ENCODE results near the gene TOX2. TPM values are rescaled to one million over a fixed set of nuclear protein-coding genes. Genes with fewer than 3 reads are reported as not detected.

TOX2 gene
- total RNA-seq, 2 experiments from 2014 or later: 0.34 to 0.63 TPM

DNA sequence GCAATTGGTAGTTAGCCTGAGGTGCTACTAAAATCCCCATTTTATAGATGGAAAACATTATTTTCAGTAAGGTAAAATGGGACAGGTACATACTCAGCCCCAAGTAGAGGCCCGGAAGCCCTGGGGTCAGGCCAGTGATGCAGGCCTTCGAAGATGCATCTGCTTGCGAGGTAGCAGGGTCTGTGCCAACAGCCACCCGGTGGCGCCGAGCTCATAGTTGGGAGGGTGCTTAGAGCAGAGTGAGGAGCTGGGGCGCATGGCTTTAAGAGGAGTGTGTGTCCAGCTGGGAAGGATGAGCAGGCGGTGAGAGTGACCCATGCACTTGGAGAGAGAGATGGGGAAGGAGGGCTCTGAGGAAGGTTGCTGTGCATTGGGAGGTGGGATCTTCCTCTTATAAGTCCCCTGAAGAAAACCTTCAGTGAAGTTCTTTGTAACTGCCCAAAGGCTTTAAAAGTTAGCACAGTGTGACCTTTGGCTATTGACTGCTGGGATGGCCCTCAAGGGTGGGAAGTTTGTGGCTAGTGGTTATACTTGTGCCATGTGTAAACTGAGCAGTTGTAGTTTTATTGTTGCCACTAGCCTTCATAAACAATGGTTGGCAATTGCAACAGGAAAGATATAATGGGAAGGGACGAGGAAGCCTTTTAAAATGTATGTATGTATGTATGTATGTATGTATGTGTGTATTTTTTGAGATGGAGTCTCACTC lies 71.1 kb downstream of the TOX2 start:
- ChIA-PET POLR2A (no interaction called here), CTCF (interaction anchor here (0.9 to 1.6 kb wide), 2 partner anchors 43 to 112 kb away, joined by 3 to 4 read pairs; no protein-coding TSS in a partner anchor)

- ChIA-PET POLR2A (no interaction called here), CTCF (interaction anchor here (0.7 kb wide), 1 partner anchor 207 kb away, joined by 4 read pairs; no protein-coding TSS in a partner anchor)
Measured at GRCh38 chr20:43987018-43987417, 72.4 kb downstream of the TOX2 start.

DNA sequence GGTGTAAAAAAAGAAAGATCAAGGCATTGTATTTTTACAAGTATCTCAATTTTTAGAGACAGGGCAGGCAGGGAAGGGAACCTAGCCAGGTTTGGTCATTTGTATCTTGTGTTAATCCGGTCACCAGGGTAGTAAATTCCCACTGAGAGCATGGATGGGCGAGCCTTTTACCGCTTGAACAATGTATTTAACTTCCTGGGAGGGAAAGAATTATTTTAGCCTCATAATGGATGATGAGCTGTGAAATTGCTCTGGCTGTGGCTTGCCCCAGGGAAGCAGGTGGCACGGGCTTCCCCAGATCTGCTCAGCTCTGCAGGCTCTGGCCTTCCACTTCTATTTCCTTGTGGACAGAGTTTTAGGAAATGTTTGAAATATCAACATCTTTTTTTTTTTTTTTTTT lies 72.9 kb downstream of the TOX2 start:
- CTCF ChIA-PET: interaction anchor here (0.7 kb wide), 1 partner anchor 207 kb away, joined by 4 read pairs; no protein-coding TSS in a partner anchor
- POLR2A ChIA-PET: no interaction called here

GRCh38 chr20:43988451-43988850 lies 73.8 kb downstream of the TOX2 start:
- CTCF ChIA-PET: no interaction called here
- POLR2A ChIA-PET: no interaction called here

DNA sequence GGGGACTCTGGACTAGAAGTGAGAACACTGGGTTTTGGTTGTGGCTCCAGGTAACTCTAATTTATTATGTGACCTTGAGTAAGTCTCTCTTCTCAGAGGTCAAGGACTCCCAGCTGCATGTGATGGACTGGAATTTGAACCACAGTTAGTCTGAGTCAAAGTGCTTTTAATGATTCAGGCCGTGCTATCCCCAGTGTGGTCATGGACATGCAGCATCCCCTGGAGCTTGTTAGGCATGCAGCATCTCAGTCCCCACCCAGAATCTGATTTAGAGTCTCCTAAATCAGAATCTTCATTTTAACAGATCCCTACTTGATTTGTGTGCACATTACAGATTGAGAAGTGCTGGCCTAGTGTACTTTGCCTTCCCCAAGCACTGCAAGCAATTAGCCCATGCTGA lies 74.2 kb downstream of the TOX2 start:
- POLR2A ChIA-PET: no interaction called here
- CTCF ChIA-PET: interaction anchor here (0.7 kb wide), 1 partner anchor 103 kb away, joined by 5 read pairs; no protein-coding TSS in a partner anchor

GRCh38 chr20:43991261-43991660 lies 76.6 kb downstream of the TOX2 start:
- ChIA-PET CTCF (no interaction called here), POLR2A (no interaction called here)

DNA sequence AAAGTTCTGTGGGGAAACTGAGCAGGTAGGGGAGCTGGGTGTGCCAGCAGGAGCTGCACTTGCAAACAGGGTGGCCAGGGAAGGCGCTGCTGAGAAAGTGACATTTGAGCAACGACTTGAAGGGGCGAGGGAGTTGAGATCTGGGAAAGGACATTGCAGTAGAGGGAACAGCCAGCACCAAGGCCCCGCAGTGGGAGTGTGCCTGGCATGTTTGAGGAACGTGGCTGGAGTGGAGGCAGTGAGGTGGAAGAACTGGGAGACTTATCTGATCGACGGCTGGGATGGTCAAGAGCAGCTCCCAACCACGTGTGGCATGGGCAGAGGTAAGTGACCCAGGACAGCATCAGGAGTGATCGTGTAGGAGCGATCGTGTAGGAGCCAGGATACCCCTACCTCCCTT lies 77.3 kb downstream of the TOX2 start:
- CTCF ChIA-PET: no interaction called here

DNA sequence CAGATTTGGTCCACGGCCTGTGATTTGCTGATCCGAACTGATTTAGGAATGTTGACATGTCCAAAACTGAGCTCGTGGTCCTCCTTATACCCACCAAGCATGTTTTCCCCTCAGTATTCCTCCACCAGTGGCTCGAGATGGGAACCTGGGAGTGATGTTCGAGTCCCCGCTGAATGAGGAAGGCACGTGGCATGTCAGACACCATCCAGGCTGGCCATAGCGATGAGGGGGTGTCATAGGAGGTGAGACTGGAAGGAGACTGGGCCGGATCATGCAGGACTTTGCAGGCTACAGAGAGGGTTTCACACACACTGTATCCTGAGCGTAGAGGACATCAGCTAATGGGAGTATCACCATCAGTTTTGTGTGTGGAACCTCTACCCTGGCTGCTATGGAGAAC lies 78.2 kb downstream of the TOX2 start:
- POLR2A ChIA-PET: no interaction called here
- CTCF ChIA-PET: interaction anchor here (1.0 kb wide), 1 partner anchor 8 kb away, joined by 3 read pairs; no protein-coding TSS in a partner anchor

More for the DNA sequence above, 77.3 kb downstream of the TOX2 start:
- POLR2A ChIA-PET: no interaction called here

GRCh38 chr20:43993560-43993959 lies 78.9 kb downstream of the TOX2 start:
- CTCF ChIA-PET: interaction anchor here (0.7 kb wide), 1 partner anchor 92 kb away, joined by 3 read pairs; no protein-coding TSS in a partner anchor
- POLR2A ChIA-PET: no interaction called here

DNA sequence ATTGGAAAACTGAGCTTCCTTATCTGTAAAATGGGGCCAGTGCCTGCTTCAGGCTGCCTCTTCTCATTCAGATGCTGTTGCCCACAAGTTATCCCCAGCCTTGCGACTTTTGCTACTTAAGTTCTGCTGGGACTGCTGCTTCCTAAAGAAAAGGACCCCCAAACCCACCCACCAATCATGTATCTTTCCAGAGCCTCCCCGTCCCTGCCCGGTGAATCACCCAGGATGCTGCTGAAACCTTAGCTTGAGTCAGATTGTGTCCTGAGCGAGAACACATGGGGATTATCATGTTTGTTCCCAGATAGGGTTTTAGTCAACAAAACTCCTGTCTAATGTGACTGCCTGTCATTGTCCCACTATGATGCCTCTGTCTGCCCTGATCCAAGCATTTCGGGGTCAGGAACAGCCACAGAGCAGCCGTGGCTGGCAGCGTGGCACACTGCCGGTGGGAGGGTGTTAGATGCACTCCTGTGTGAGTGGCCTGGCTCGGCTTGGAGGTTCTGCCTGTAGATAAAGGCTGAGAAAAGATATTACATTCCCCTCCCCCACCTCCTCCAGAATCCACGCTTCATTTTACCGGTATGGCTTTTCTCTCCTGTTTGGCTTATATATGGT lies 79.9 kb downstream of the TOX2 start:
- CTCF ChIA-PET: interaction anchor here (0.7 kb wide), 1 partner anchor 93 kb away, joined by 3 read pairs; no protein-coding TSS in a partner anchor
- POLR2A ChIA-PET: no interaction called here

DNA sequence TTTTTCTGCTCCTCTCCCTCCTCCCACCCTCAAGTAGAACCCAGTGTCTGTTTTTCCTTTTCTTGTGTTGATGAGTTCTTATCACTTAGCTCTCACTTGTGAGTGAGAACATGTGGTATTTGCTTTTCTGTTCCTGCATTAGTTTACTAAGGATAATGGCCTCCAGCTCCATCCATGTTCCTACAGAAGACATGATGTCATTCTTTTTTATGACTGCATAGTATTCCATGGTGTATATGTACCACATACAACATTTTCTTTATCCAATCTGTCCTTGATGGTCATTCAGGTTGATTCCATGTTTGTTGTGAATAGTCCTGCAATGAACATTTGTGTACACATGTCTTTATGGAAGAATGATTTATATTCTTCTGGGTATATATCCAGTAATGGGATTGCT lies 81.0 kb downstream of the TOX2 start:
- CTCF ChIA-PET: interaction anchor here (1.3 kb wide), 1 partner anchor 12 kb away, joined by 5 read pairs; no protein-coding TSS in a partner anchor
- POLR2A ChIA-PET: no interaction called here

GRCh38 chr20:43996240-43996930 lies 81.7 kb downstream of the TOX2 start:
- ChIA-PET POLR2A (no interaction called here), CTCF (interaction anchor here (1.3 kb wide), 1 partner anchor 12 kb away, joined by 5 read pairs; no protein-coding TSS in a partner anchor)

- CTCF ChIA-PET: interaction anchor here (1.2 kb wide), 1 partner anchor 28 kb away, joined by 3 read pairs; no protein-coding TSS in a partner anchor
- POLR2A ChIA-PET: no interaction called here
Measured at GRCh38 chr20:43999848-44000247, 85.2 kb downstream of the TOX2 start.

GRCh38 chr20:44001667-44002596 lies 87.3 kb downstream of the TOX2 start:
- CTCF ChIA-PET: interaction anchor here (1.2 kb wide), 1 partner anchor 9 kb away, joined by 3 read pairs; no protein-coding TSS in a partner anchor

DNA sequence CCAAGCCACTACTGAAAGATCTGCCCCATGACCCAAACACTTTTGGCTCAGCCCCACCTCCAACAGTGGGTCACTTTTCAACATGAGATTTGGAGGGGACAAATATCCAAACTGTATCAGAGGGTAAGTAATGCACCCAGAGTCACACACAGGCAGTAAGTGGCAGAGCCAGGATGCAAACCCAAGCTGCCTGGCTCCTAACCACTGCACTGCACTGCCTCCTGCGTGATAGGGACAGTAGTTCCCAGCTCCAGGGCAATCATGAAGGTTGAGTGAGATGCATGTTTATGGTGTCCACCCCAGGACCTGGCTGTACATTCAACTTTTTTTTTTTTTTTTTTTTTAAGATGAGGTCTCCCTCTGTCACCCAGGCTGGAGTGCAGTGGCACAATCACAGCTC lies 88.2 kb downstream of the TOX2 start:
- ChIA-PET POLR2A (no interaction called here), CTCF (no interaction called here)

More at GRCh38 chr20:44001667-44002596, 87.3 kb downstream of the TOX2 start:
- POLR2A ChIA-PET: no interaction called here

GRCh38 chr20:44003609-44004008 lies 89.0 kb downstream of the TOX2 start:
- ChIA-PET CTCF (no interaction called here), POLR2A (no interaction called here)

- ChIA-PET POLR2A (no interaction called here), CTCF (interaction anchor here (0.6 kb wide), 1 partner anchor 17 kb away, joined by 3 read pairs; no protein-coding TSS in a partner anchor)
Measured at GRCh38 chr20:44004306-44004915, 89.8 kb downstream of the TOX2 start.

DNA sequence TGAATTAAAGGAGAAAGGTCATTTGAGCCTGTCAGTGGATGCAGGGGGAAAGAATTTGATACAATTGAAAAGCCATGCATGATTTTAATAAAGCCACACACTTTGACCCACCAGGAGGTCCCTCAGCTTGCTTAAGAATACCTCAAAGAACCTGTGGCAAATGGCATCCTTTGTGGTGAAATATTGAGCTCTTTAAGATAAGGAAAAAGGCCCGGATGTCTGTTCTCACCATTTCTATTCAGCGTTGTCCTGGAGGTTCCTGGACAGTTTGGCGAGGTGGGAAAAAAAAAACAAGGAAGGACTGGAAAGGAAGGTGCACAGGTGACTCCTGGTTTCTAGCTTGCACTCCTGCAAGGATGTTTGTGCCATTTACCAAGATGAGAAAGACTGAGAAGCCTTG lies 91.0 kb downstream of the TOX2 start:
- ChIA-PET POLR2A (no interaction called here), CTCF (interaction anchor here (0.8 kb wide), 1 partner anchor 75 kb away, joined by 4 read pairs; no protein-coding TSS in a partner anchor)

- POLR2A ChIA-PET: no interaction called here
- CTCF ChIA-PET: interaction anchor here (0.8 kb wide), 1 partner anchor 74 kb away, joined by 4 read pairs; no protein-coding TSS in a partner anchor
Measured at GRCh38 chr20:44006126-44006525, 91.5 kb downstream of the TOX2 start.
